Activated CD4-positive, alpha-beta T cell treated with anti-CD3 and anti-CD28 coated beads, Interleukin-2, amount 10 ng/mL, durations not matched to agents 24 days and 14 days (primary cell): Measurements from ENCODE around the gene PHC3. TPM values are rescaled to one million over a fixed set of nuclear protein-coding genes. Genes with fewer than 3 reads are reported as not detected.
"Not testable (repeated sequence)": the region's sequence is repeated elsewhere in the genome, so short reads cannot be mapped to it uniquely, and the experiment has no call there.

Experiments
- DNase-seq: peaks from one replicate; pipeline ENCODE4 v3.0.0; 2022
- H3K27ac Mint-ChIP-seq: one replicate; pipeline ENCODE4 v1.8.0; 2022; ENCODE audit warnings: mild to moderate bottlenecking, mixed read lengths
- H3K27me3 Mint-ChIP-seq: one replicate; pipeline ENCODE4 v1.8.0; 2022; ENCODE audit warnings: mixed read lengths
- H3K36me3 Mint-ChIP-seq: one replicate; pipeline ENCODE4 v1.8.0; 2022; ENCODE audit warnings: low read depth, mild to moderate bottlenecking, mixed read lengths
- H3K4me1 Mint-ChIP-seq: one replicate; pipeline ENCODE4 v1.8.0; 2021; ENCODE audit warnings: mixed read lengths
- H3K4me3 Mint-ChIP-seq: one replicate; pipeline ENCODE4 v1.8.0; 2022; ENCODE audit warnings: mild to moderate bottlenecking, moderate library complexity, mixed read lengths
- H3K9me3 Mint-ChIP-seq: one replicate; pipeline ENCODE4 v1.8.0; 2021; ENCODE audit warnings: mixed read lengths
- intact Hi-C: fragments of 100-400 bp; cut with micrococcal nuclease; formaldehyde crosslinking; loops from one replicate; pipeline ENCODE4 v1.15.1; 2023
- total RNA-seq: library from RNA; stranded (reverse); gene quantifications from 2 replicates; pipeline ENCODE4 v1.2.3, GENCODE V29; 2022

PHC3 gene, protein sequence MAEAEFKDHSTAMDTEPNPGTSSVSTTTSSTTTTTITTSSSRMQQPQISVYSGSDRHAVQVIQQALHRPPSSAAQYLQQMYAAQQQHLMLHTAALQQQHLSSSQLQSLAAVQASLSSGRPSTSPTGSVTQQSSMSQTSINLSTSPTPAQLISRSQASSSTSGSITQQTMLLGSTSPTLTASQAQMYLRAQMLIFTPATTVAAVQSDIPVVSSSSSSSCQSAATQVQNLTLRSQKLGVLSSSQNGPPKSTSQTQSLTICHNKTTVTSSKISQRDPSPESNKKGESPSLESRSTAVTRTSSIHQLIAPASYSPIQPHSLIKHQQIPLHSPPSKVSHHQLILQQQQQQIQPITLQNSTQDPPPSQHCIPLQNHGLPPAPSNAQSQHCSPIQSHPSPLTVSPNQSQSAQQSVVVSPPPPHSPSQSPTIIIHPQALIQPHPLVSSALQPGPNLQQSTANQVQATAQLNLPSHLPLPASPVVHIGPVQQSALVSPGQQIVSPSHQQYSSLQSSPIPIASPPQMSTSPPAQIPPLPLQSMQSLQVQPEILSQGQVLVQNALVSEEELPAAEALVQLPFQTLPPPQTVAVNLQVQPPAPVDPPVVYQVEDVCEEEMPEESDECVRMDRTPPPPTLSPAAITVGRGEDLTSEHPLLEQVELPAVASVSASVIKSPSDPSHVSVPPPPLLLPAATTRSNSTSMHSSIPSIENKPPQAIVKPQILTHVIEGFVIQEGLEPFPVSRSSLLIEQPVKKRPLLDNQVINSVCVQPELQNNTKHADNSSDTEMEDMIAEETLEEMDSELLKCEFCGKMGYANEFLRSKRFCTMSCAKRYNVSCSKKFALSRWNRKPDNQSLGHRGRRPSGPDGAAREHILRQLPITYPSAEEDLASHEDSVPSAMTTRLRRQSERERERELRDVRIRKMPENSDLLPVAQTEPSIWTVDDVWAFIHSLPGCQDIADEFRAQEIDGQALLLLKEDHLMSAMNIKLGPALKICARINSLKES
- total RNA-seq = 54.7 and 56.4 TPM in 2 replicates

DNA sequence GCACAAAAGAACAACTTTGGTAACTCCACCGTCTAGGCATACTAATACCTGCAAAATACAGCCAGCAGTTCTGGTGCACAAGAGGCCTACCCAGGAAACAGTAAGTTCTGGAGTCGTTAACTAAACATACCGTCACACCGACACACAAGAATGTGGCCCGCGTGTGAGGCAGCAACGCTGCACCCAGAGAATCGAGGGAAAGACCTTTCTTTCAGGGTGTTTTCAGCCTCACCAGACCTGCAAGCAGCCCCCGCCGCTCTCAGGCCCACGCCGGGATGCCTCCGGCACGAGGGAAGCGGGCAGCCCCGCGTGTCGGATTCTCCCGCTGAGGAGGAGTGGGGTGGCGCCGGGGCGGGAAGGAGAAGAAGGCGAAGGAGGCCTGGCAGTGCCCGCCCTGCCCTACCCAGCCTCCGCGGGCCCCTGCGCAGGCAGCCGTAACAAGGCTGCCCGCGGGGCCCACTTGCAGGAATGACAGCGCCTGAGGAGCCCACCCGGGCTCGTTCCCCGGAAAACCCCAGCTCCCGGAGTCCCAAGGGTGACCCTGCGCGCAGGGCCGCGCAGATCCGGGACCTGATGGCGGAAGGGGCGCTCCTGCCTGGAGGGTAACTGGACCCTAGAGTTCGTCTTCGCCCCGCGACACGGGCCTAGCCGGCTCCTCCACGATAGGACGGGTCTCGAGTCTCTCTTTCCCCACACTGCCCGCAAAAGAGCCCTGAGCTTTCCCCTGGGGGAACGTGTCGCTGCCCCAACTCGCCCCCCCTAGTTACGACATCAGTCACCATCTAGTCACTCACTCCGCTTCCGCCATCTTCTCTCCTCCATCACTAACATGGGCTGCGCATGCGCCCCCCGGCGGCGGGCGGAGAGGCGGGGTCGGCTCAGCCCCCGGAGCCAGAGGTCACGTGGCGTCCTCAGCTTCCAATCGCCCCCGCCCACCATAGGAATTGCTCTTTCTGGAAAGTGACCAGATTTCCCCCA lies at the start of gene PHC3:
TSS of gene PHC3 (minus strand) at position 826 of the 978 bp plus-strand sequence. CDS start at position 808, 18 bp downstream.
- DNase-seq = peak; percentile 97
- Mint-ChIP-seq H3K27me3 (no peaks in the 10 kb centered on the region), H3K4me1 (peaks cover 24% of the 10 kb centered on the region), H3K9me3 (no peaks in the 10 kb centered on the region), H3K4me3 (peak within 1 kb of the TSS; percentile 98), H3K36me3 (peaks cover 27% of the 10 kb centered on the region), H3K27ac (peak within 1 kb of the TSS; percentile 100)
- intact Hi-C loops = loop anchor here (1.0 to 5.0 kb wide), 10 partner anchors 10 to 688 kb away; partner anchors contain the start of genes GPR160, MYNN, PRKCI and SKIL

DNA sequence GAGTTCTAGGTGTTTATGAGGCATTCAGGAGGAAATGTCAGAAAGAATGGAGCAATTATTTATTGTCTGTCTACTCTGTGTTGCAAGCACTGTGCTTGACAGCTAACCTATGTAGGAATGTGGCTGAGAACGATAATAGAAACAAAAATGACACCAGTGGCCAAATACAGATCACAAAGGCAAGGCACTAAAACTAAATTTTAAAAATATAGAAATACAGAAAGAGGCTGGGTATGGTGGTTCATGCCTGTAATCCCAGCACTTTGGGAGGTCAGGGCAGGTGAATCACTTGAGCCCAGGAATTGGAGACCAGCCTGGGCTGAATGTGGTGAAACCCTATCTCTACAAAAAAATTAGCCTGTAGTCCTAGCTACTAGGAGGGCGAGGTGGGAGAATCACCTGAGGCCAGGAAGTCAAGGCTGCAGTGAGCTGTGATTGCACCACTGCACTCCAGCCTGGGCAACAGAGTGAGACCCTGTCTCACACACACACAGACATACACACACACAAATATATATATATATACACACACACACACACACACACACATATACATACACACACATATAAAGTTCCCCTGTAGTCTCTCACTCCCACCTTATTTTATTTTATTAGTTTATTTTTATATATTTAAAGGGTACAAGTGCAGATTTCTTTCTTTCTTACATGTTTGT lies 46.7 kb upstream of the PHC3 start:
- Mint-ChIP-seq H3K4me3 (no peak overlapping the region), H3K9me3 (no peaks in the 10 kb centered on the region), H3K36me3 (no peaks in the 10 kb centered on the region), H3K27me3 (no peaks in the 10 kb centered on the region), H3K27ac (no peak overlapping the region), H3K4me1 (peaks cover 14% of the 10 kb centered on the region)
- no peak for DNase-seq
- intact Hi-C loops = no loop called here

DNA sequence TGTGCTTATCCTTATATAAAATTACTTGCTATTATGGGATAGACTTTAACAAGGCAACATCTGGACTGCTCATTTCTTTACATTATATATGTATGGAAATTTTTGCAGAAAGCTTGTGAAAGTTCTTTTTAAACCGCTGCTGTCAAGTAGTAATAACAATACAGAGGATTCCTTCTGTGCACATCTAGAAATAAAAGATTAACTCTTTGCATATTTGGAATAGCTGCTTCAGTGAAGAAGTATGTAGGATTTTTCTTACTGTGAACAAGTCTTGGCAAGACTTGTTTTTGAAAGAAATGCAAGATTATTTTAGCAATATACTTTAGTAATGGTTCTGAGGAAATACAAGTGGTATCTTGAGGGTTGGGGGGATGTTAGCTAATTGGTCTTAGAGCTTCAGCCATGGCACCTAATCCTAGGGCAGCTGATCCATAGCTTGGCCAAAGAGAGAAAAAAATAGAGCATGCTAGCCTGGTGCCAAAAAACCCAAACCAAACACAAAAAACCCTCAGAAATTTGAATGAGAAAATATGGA lies 45.0 kb upstream of the PHC3 start:
- Mint-ChIP-seq H3K9me3 (no peaks in the 10 kb centered on the region), H3K36me3 (no peaks in the 10 kb centered on the region), H3K4me3 (no peak overlapping the region), H3K4me1 (peaks cover 22% of the 10 kb centered on the region), H3K27me3 (no peaks in the 10 kb centered on the region), H3K27ac (no peak overlapping the region)
- no peak for DNase-seq
- intact Hi-C loops = no loop called here

DNA sequence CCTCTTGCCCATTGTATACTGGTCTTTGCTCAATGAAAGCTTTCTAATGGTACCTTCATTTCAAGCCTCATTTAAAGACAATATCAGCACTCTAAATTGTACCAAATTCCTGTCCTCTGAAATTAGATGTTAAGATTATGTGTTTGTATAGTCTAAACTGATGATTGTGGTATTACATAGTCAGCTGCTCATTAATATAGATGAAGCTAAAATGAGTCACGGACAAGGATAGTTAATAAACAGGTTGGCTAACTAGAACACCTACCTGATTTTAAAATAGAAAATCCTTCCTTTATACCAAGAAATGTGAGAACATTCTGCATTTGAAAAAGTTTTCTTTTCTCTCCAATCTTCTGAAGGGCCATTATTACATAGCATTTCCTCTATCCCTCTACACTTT lies 43.6 kb upstream of the PHC3 start:
- no peaks in the 10 kb centered on the region for H3K9me3 Mint-ChIP-seq
- H3K4me1 Mint-ChIP-seq = peaks cover 26% of the 10 kb centered on the region
- H3K27ac Mint-ChIP-seq = no peak overlapping the region
- H3K27me3 Mint-ChIP-seq = no peaks in the 10 kb centered on the region
- H3K36me3 Mint-ChIP-seq = no peaks in the 10 kb centered on the region
- H3K4me3 Mint-ChIP-seq = no peak overlapping the region
- intact Hi-C loops = no loop called here
- DNase-seq = no peak

DNA sequence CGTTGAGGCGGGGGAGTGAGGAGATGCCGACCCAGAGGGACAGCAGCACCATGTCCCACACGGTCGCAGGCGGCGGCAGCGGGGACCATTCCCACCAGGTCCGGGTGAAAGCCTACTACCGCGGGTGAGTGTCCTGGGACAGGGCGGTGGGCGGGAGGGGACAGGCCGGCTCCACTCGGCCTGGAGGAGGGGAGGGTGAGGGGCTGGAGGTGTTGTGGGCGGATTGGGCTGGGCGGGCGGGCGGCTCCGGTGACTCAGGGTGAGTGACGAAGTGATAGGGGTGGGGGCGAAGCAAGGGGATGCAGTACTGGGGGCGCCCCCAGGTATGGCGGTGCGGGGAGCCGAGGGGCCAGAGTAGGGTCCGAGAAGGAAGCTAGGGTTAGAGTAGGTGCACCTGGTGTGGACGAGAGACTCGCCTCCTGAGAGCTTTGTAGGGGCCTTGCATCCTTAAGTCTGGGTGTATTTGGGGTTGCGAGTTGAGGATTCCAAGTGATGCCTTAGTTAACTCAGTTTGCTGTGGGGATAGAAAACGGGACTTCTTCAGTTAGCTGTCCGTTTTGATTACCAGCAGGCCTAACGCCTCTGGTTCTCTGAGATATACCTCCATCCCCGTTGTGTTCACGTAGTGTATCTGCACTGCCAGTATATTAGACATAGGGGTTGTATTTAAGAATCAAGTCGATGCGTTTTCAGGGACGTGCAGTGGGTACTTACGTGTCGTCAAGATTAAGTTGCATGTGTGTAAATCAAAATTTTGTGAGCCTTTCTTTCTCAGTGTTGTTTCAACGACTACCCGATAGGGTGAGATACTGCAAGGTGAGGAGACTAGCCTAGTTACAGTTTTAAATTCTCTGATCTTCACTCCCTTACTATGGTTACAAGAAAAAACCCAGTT lies 41.4 kb upstream of the PHC3 start:
- Mint-ChIP-seq H3K4me1 (peaks cover 25% of the 10 kb centered on the region), H3K27me3 (peaks cover 4% of the 10 kb centered on the region), H3K27ac (peak overlapping the region; percentile 81), H3K9me3 (no peaks in the 10 kb centered on the region), H3K36me3 (no peaks in the 10 kb centered on the region), H3K4me3 (peak overlapping the region; percentile 89)
- no peak for DNase-seq
- intact Hi-C loops = loop anchor here (1.0 to 5.0 kb wide), 6 partner anchors 34 to 1234 kb away; partner anchors contain the start of genes PHC3, SKIL and TERC

DNA sequence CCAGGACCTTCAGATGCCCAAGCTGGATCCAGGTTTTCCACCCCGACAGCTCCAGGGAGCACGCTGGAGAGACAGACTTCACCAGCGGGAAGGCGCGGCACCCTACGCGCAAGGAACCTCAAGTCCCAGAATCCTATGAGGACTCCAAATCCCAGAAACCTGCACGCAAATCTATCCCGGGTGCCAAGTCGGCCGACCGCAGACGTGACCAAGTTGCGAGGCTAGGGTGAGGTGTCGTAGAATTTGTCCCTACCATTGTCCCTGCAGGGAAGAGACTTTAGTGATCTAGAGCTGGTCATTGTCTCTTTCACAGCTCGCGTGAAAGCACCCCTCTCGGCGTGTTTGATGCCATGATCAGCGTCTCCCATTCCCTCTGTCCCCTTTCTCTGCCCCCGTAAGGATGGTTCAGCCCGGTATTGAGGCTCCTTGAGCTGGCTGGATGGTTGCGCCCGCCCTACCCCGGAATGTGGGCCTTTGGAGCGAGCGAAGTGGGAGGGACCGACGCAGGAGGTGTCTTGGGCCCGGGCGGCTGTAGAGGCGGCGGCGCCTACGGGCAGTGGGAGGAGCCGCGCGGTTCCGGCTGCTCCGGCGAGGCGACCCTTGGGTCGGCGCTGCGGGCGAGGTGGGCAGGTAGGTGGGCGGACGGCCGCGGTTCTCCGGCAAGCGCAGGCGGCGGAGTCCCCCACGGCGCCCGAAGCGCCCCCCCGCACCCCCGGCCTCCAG lies 40.6 kb upstream of the PHC3 start, which contains the start of gene PRKCI:
TSS of gene PRKCI (plus strand) at position 501 of the 723 bp plus-strand sequence. CDS start 246 bp downstream, outside the sequence.
- Mint-ChIP-seq H3K4me3 (peak within 1 kb of the TSS; percentile 89), H3K27ac (peak within 1 kb of the TSS; percentile 94), H3K9me3 (no peaks in the 10 kb centered on the region), H3K27me3 (peaks cover 4% of the 10 kb centered on the region), H3K4me1 (peaks cover 23% of the 10 kb centered on the region), H3K36me3 (no peaks in the 10 kb centered on the region)
- peak; percentile 96 for DNase-seq
- intact Hi-C loops = loop anchor here (1.0 to 5.0 kb wide), 5 partner anchors 35 to 1235 kb away; partner anchors contain the start of genes PHC3 and TERC

DNA sequence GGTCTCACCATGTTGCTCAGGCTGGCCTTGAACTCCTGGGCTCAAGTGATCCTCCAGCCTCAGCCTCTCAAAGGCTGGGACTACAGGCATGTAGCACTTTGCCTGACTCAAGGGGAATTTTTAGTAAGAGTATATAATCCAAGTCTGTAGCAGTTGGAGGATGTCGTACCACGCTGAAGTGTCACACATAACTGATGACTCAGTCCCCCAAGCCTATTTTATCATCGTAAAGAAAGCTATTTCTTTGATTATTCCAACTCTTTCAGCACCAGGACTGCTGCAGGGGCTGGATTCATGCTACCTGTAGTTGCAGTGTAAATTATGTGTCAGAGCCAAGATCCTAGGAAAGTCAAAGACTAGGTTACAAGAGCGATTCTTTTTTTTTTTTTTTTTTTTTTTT lies 39.3 kb upstream of the PHC3 start:
- Mint-ChIP-seq H3K9me3 (no peaks in the 10 kb centered on the region), H3K27ac (no peak overlapping the region)

DNA sequence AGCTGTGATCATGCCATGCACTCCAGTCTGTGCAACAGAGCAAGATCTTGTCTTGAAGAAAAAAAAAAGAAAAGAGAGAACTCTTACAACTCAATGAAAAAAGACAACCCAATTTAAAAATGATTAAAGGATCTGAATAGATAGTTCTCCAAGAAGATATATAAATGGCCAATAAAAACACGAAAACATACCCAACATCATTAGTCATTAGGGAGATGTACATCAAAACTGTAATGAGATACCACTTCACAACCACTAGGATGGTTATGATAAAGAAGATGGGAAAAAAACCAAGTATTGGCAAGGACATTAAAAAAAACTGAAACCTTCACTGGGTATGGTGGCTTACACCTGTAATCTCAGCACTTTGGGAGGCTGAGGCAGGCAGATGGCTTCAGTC lies 38.3 kb upstream of the PHC3 start:
- DNase-seq = no peak
- Mint-ChIP-seq H3K36me3 (no peaks in the 10 kb centered on the region), H3K9me3 (no peaks in the 10 kb centered on the region), H3K27ac (no peak overlapping the region), H3K27me3 (peaks cover 8% of the 10 kb centered on the region), H3K4me3 (no peak overlapping the region), H3K4me1 (peaks cover 19% of the 10 kb centered on the region)
- intact Hi-C loops = loop anchor here (5.0 kb wide), 1 partner anchor 1237 kb away; no protein-coding TSS in a partner anchor

More for the DNA sequence above, 39.3 kb upstream of the PHC3 start:
- Mint-ChIP-seq H3K27me3 (peaks cover 7% of the 10 kb centered on the region), H3K36me3 (no peaks in the 10 kb centered on the region), H3K4me3 (peak overlapping the region; percentile 68), H3K4me1 (peaks cover 23% of the 10 kb centered on the region)
- intact Hi-C loops = loop anchor here (5.0 kb wide), 1 partner anchor 1236 kb away; no protein-coding TSS in a partner anchor
- DNase-seq = no peak

DNA sequence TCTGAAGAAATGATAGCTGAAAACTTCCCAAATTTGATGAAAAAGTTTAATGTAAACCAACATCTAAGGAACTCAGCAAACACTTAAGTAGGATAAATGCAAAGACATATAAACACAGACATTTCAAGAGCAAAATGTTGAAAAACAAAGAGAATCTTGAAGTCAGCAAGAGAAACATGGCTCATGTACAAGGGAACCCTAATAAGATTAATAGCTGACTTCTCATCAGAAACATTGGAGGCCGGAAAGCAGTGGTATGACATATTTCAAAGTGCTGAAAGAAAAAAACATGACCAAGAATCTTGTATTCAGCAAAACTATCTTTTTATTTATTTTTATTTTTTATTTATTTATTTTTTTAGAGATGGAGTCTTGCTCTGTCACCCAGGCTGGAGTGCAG lies 30.1 kb upstream of the PHC3 start:
- intact Hi-C loops = no loop called here

DNA sequence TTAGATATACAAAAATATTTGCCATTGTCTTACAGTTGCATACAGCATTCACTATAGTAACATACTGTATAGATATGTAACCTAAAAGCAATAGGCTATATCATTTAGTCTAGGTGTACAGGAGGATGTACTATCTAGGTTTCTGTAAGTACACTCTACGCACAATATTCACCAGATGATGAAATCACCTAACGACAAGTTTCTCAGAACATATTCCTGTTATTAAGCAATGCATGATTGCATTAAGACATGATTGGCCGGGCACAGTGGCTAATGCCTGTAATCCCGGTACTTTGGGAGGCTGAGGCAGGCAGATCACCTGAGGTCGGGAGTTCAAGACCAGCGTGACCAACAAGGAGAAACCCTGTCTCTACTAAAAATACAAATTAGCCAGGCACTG lies 26.2 kb upstream of the PHC3 start:
- Mint-ChIP-seq H3K27ac (no peak overlapping the region), H3K36me3 (no peaks in the 10 kb centered on the region), H3K27me3 (peaks cover 12% of the 10 kb centered on the region), H3K9me3 (peaks cover 9% of the 10 kb centered on the region), H3K4me1 (peaks cover 3% of the 10 kb centered on the region), H3K4me3 (no peak overlapping the region)
- DNase-seq = no peak
- intact Hi-C loops = no loop called here

More for the DNA sequence above, 30.1 kb upstream of the PHC3 start:
- DNase-seq = no peak
- Mint-ChIP-seq H3K27me3 (peaks cover 6% of the 10 kb centered on the region), H3K27ac (no peak overlapping the region), H3K36me3 (no peaks in the 10 kb centered on the region), H3K4me1 (no peaks in the 10 kb centered on the region), H3K9me3 (peaks cover 9% of the 10 kb centered on the region), H3K4me3 (no peak overlapping the region)

DNA sequence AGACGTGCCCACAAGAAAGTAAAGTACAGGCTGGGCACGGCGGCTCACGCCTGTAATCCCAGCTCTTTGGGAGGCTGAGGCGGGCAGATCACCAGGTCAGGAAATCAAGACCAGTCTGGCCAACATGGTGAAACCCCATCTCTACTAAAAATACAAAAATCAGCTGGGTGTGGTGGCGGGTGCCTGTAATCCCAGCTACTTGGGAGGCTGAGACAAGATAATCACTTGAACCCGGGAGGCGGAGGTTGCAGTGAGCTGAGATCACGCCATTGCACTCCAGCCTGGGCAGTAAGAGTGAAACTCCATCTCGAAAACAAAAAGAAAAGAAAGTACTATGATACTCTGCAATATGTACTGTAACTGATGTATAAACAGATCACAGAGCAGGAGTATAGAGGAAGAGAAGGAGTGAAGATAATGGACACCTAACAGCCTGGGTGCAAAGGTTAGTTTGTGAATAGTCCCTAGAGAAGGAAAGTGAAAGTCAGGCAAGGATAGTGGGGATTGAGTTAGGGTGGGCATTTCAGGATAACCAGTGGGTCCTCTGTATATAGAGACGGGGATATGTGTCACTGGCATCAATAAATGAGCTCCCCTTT lies 24.7 kb upstream of the PHC3 start:
- H3K4me1 Mint-ChIP-seq, DNase-seq, intact Hi-C loops, H3K4me3 Mint-ChIP-seq, H3K27me3 Mint-ChIP-seq, H3K9me3 Mint-ChIP-seq, H3K36me3 Mint-ChIP-seq, H3K27ac Mint-ChIP-seq: not testable (repeated sequence)
